HG02870 (cell line): Measurements from ENCODE around the gene MVK.

Experiments
- ATAC-seq: cut with Tn5 transposase; IDR thresholded peaks from one replicate; pipeline ENCODE4 v1.9.1; 2021; ENCODE audit warnings: mild to moderate bottlenecking, moderate library complexity; ENCODE audit not compliant: unreplicated experiment

The MVK gene

DNA sequence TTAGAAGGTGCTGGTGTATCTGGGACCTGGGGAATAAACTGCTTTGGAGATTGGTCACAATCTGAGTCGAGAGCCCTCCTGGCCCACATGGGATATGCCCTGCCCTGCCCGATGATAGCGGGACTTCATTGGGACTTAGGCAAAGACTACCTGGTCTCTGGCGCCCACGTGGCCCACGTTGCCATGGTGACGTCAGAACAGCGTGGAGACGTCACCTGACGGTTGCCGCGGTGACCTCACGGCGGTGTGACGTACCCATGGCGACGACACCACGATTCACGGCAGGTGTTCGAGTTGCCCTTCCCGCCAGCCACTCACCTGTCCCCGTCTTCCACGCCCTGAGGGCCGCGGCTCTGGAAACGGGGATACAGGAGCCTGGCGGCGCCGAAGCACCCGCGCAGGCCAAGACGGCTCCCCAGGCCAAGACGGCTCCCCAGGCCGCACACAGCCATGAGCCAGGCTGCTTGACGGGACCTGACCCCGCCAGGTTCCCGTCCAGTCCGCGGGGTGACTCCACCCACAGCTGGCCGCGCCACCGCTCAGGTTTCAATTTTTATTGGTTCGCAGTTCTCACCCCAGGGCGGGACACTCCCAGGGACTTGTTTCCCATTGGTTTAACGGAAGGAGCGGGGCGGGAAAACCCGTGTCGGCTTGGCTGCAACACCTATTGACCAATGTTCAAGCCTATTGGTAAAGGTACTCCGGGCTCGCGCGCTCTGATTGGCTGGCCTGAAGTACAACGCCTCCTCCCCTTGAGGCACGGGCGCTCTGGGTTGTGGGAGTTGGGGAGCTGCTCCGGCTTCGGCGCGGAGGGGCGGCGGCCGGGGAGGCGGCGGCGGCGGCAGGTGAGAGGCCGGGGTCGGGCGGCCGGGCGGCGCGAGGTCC, at the start of gene MVK, which contains the start of gene MMAB:
TSS of gene MVK (plus strand) at position 766 of the 885 bp plus-strand sequence. CDS start 1,029 bp downstream, outside the sequence.
TSS of gene MMAB (minus strand) at position 476 of the 885 bp plus-strand sequence. CDS start at position 452, 24 bp downstream.
- ATAC-seq: peak; percentile 94

- no peak for ATAC-seq
These were observed 48.9 kb upstream of the MVK start for GRCh38 chr12:109524466-109525278.

GRCh38 chr12:109525279-109525585, 48.4 kb upstream of the MVK start:
- no peak for ATAC-seq

GRCh38 chr12:109527489-109528123, 46.0 kb upstream of the MVK start:
- no peak for ATAC-seq

- ATAC-seq: no peak
These were observed 43.6 kb upstream of the MVK start for GRCh38 chr12:109529691-109530640.

DNA sequence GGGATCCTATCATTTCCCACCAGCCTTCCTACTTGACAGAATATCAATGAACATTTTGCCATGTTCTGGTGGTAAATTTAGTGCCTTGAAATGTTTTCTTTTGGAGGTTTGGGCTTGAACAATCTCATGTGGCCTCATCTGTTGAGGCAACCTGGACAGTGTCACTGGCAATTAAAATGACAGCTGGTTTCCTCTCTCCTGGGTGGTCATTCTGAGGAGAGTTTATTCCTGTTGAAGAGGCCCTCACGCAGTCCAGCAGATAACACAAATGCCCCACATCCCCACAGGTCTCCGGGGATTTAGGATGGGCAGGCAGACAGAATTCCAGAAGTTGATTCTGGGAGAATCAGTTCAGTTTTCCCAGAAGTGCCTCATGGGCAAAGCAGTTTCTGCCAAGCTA, 42.2 kb upstream of the MVK start:
- no peak for ATAC-seq

DNA sequence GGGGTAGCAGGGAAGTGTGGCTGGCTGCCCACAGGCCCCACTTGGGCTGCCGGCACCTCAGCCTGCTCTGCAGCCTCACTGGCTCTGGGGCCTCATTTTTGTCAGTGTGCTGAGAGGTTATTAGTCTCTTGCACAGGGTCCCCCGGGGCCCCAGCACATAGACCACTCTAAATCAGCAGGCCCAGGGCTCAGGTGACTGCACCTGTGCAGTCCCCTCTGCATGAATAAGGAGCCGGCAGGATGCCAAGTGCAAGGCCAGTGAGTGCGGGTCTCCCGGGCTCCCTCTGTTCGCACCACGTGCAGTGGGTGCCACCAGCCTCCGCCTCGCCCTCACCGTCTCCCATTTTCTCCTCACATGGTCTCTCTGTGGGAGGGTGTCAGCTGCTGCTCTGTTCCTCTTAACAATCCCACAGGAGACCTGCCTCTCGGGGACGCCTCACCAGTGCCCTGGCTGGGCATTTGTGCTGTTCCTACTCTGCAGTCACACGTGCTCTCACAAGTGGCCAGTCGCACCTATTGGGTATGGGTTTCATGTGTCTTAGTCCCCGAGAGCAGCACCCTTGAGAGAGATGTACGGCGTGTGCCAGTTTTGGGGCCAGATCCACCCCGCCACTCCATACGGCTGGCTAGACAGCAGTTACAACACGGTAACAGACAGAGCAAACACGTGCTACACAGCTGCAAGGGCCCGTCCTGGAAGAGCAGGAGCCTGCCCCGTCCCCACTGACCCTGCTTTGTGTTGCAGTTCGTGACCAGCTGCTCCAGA, 40.7 kb upstream of the MVK start:
- no peak for ATAC-seq

GRCh38 chr12:109533487-109533740, 40.2 kb upstream of the MVK start:
- ATAC-seq: no peak

- no peak for ATAC-seq
These were observed 39.1 kb upstream of the MVK start for GRCh38 chr12:109534456-109534855.

GRCh38 chr12:109535231-109535862, 38.2 kb upstream of the MVK start:
- no peak for ATAC-seq

DNA sequence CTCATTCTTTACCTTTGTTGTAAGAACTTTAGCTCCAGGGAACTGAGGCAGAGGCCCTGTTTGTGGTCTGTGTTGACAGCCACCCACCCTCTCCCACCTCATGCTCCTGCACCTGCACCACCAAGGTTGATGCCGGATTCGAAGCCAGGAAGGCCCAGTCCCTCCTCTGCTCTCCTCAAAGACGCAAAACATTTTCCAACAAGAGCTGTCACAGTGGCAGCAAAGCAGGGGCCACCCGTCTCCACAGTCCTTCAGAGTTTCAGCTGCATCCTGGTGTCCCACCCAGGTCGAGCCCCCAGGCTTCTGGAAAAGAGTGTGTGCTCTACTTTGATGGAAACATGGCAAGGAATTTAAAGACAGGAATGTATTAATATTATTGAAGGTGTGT, 37.7 kb upstream of the MVK start:
- ATAC-seq: no peak

DNA sequence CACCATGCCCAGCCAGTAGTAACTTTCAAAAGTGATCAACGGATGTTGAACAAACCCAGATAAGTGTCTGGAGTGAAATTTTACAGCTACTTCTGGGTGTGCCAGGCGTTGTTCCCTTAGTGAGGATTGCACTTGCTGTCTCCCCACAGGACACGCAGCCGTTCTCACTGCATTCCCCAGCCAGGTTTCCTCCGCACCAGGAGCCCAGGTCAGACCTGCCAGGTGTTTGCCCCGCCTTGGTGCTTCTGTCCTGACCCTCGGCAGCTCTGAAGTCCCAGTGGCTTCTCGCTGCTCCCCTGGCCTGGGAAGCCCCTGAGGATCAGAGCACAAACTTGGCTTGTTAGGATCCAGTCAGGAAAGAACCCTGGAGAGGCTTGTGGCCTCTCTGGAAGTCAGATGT, 36.5 kb upstream of the MVK start:
- ATAC-seq: no peak

DNA sequence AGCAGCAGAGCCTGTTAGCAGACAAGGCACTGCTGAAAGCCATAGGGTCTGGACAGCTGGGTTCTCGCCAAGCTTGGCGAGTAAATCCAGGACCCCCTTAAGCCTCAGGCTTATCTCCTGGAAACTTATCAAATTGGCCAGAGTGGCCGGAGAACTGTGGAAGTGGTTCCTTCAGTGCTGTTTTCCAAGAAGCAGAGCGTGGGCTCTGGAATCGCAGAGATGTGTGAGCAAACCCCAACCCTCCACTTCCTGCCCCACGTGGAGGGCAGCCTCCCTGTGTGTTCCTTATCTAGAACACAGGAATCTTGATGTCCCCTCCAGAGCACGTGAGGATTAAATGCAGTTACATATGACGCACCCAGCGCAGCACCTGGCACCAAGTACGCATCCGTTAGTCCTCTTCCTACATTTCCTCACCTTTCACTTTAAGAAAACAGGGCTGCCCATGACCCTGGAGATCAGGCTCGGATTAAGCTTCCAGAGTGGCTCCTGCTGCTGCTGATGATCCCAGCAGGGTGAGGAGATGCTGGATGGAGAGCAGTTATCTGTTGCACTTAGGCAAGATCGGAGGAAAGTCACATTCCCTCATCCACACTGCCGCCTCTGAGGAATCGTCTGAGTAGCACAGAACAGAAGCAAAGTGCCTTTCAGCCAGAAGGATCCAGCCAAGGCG, 35.3 kb upstream of the MVK start:
- ATAC-seq: no peak

DNA sequence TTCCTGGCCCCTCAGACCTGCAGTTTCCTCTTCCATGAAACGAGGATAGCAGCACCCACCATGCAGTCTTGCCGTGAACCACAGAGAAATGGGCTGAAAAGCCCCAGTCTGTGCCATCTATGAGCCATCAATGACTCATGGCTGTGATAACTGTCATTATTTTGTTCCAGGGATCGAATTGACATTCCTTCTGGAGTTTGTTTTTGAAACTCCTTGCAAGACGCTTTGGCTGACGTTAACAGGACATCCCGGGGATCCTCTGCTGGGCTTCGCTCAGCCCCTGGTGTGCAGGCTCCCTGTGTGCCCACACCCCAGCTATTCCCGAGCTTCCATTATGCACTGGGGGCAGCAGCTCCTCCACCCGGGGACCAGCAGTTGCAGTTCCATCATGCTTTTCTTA, 34.1 kb upstream of the MVK start:
- ATAC-seq: no peak

DNA sequence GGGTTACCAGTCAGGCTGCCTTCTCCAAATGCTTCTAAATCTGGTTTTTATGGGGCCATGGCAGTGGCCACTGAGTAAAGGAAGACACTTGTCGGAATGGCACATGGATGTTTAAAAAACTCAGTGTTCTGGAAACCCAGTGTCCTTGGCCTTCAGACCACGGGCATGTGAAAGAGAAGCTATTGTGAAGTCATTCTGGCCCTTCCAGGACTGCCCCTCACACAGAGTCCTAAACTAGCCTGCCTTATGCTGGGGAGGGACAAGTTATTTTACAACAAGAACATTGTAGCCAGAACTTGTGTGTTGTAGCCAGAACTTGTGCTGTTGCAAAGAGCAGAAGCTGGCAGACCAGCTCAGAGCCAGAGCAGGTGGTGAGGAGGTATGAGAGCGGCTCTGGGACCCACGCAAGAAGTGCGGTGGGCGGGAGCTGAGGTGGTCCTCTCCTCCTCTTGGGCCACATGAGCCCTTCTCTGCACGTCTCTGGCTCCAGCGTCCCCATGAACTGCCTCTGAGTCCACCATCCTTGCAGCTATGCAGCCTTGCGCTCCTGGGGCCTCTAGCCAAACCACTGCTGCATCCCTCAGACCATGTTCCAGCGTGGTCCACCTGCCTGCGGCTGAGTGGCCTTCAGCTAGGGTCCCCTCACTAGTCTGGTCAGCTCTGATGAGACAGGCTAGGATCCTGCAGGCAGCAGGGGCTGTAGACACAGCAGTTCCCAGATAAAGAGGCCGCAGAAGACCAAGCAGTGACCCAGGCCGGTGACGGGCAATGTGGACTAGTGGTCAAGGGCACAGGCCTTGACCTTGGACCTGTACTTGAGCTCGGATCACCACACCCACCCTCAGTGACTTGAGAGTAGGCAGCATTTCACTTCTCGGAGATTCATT, 32.8 kb upstream of the MVK start:
- ATAC-seq: no peak

- ATAC-seq: no peak
These were observed 32.2 kb upstream of the MVK start for GRCh38 chr12:109541413-109541726.

GRCh38 chr12:109542014-109542413, 31.6 kb upstream of the MVK start:
- no peak for ATAC-seq

DNA sequence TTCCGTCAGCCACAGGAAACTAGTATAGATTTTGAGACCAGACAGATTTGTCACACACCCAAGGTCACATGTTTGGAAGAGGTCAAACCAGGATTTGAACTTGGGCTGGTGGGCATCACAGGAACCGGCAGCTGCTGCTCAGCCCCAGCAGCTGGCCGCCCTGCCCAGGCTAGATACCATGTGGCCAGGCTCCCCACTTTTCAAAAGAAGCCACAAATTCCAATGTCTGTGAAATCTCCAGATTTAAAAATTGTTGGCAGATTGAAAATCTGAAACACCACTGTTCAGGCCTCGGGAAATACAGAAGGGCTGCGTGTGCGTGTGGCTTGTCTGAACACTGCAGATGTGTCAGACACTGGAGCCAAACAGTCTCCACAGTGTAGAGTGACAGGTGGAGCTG, 30.7 kb upstream of the MVK start:
- no peak for ATAC-seq
